Hepatocyte (in vitro differentiated cells): ENCODE results near the gene LRCOL1. TPM values are rescaled to one million over a fixed set of nuclear protein-coding genes. Genes with fewer than 3 reads are reported as not detected.

Experiments used
- DNase-seq: peaks from one replicate; pipeline ENCODE4 v3.0.0-alpha.2; 2016; ENCODE audit warnings: low spot score
- H2AFZ ChIP-seq: fragments of 200-600 bp; sonication (generic); 2 replicates; pipeline ENCODE4 v1.6.0; 2016; ENCODE audit warnings: antibody characterized with exemption, mild to moderate bottlenecking
- H3K27ac ChIP-seq: fragments of 200-600 bp; sonication (generic); 2 replicates; pipeline ENCODE4 v1.5.1; 2016; ENCODE audit warnings: mild to moderate bottlenecking
- H3K27me3 ChIP-seq: fragments of 200-600 bp; sonication (generic); 2 replicates; pipeline ENCODE4 v1.6.1; 2016
- H3K36me3 ChIP-seq: fragments of 200-600 bp; sonication (generic); replicated peaks from 2 replicates; pipeline ENCODE4 v1.5.1; 2016; ENCODE audit warnings: low read depth; ENCODE audit not compliant: insufficient read depth
- H3K4me1 ChIP-seq: fragments of 200-600 bp; sonication (generic); 2 replicates; pipeline ENCODE4 v1.5.1; 2016; ENCODE audit warnings: mild to moderate bottlenecking, moderate library complexity; ENCODE audit not compliant: insufficient read depth
- H3K4me2 ChIP-seq: fragments of 200-600 bp; sonication (generic); 2 replicates; pipeline ENCODE4 v1.6.0; 2016
- H3K4me3 ChIP-seq: fragments of 200-600 bp; sonication (generic); 2 replicates; pipeline ENCODE4 v1.5.1; 2016; ENCODE audit warnings: mild to moderate bottlenecking
- H3K79me2 ChIP-seq: fragments of 200-600 bp; sonication (generic); 2 replicates; pipeline ENCODE4 v1.6.0; 2017; ENCODE audit warnings: mild to moderate bottlenecking
- H3K9me2 ChIP-seq: fragments of 200-600 bp; sonication (generic); replicated peaks from 2 replicates; pipeline ENCODE4 v1.6.0; 2017; ENCODE audit warnings: mild to moderate bottlenecking; ENCODE audit not compliant: insufficient read depth
- H3K9me3 ChIP-seq: fragments of 200-600 bp; sonication (generic); 2 replicates; pipeline ENCODE4 v1.5.1; 2016; ENCODE audit warnings: low read depth, mild to moderate bottlenecking
- H4K20me1 ChIP-seq: fragments of 200-600 bp; sonication (generic); 2 replicates; pipeline ENCODE4 v1.6.0; 2016; ENCODE audit warnings: mild to moderate bottlenecking; ENCODE audit not compliant: insufficient read depth, poor library complexity, severe bottlenecking
- EZH2 ChIP-seq: fragments of 200-600 bp; sonication (generic); IDR thresholded peaks from 2 replicates; pipeline ENCODE4 v1.6.1; 2016; ENCODE audit warnings: antibody characterized with exemption, mild to moderate bottlenecking, borderline replicate concordance
- EZH2phosphoT487 ChIP-seq: fragments of 200-600 bp; sonication (generic); IDR thresholded peaks from one replicate; pipeline ENCODE4 v1.6.1; 2018; ENCODE audit warnings: antibody characterized with exemption, mild to moderate bottlenecking, low read depth, moderate library complexity; ENCODE audit not compliant: unreplicated experiment, severe bottlenecking
- WGBS: methylation state at CpG from one replicate; pipeline ENCODE4 v1.1.6; 2016; ENCODE audit warnings: low lambda C conversion rate; ENCODE audit errors: missing lambda C conversion rate; 5-methylcytosine and 5-hydroxymethylcytosine counted together
- polyA plus RNA-seq: library from polyadenylated mRNA; unstranded; fragments of >200 nt; fragmentation: Nextera tagmentation; extraction: Ambion mirVana; gene quantifications from 2 replicates; pipeline ENCODE4 v1.2.1, GENCODE V29; 2016
- total RNA-seq: library from RNA; depleted of rRNA; stranded (reverse); fragments of >200 nt; gene quantifications from 2 replicates; pipeline ENCODE4 v1.2.3, GENCODE V29; 2014
- TF ChIP-seq, protein P1 (sequence below): fragments of 200-600 bp; sonication (generic); IDR thresholded peaks from 2 replicates; pipeline ENCODE4 v1.5.1; 2016; ENCODE audit warnings: antibody characterized with exemption, mild to moderate bottlenecking; ENCODE audit not compliant: poor library complexity

Gene LRCOL1
- total and polyA plus RNA-seq, 2 experiments from 2014 or later, result 0.28 TPM; not detected in 1

DNA sequence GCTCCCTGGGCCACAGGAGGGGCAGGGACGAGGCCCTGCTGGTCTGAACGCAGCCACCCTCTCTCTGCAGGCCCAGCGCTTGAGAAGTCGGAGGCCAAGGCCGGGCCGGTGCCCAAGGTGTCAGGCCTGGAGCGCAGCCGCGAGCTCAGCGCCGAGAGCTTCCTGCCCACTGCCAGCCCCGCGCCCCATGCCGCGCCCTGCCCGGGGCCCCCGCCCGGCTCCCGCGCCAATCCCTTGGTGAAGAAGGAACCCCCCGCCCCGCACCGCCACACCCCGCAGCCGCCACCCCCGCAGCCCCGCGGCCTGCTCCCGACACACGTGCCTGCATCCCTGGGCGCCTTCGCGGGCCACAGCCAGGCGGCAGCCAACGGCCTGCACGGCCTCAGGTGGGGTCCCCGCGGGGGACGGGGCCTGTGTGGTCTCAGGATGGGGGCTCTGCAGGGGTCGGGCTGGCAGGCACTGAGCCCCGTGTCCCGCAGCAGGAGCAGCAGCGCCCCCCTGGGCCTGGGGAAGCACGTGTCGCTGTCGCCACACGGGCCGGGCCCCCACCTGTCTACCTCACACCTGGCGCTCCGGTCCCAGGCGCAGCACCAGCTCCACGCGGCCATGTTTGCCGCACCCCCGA lies 40.4 kb downstream of the LRCOL1 start:
- Histone ChIP-seq H3K4me3 (no peak overlapping the region), H3K27ac (no peak overlapping the region), H3K36me3 (no peaks in the 10 kb centered on the region), H3K4me2 (no peak overlapping the region), H3K4me1 (no peaks in the 10 kb centered on the region), H3K9me2 (no peaks in the 10 kb centered on the region), H3K9me3 (no peaks in the 10 kb centered on the region), H3K27me3 (no peaks in the 10 kb centered on the region), H3K79me2 (peaks cover 10% of the 10 kb centered on the region), H2AFZ (no peak overlapping the region), H4K20me1 (peaks cover 15% of the 10 kb centered on the region)
- TF ChIP-seq EZH2 (no peak), EZH2phosphoT487 (no peak)
- TF ChIP-seq, protein P1, sequence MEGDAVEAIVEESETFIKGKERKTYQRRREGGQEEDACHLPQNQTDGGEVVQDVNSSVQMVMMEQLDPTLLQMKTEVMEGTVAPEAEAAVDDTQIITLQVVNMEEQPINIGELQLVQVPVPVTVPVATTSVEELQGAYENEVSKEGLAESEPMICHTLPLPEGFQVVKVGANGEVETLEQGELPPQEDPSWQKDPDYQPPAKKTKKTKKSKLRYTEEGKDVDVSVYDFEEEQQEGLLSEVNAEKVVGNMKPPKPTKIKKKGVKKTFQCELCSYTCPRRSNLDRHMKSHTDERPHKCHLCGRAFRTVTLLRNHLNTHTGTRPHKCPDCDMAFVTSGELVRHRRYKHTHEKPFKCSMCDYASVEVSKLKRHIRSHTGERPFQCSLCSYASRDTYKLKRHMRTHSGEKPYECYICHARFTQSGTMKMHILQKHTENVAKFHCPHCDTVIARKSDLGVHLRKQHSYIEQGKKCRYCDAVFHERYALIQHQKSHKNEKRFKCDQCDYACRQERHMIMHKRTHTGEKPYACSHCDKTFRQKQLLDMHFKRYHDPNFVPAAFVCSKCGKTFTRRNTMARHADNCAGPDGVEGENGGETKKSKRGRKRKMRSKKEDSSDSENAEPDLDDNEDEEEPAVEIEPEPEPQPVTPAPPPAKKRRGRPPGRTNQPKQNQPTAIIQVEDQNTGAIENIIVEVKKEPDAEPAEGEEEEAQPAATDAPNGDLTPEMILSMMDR, result no peak
- WGBS, result 99% methylated on average over 22 of the region's 55 CpGs
- no peak for DNase-seq

GRCh38 chr12:132568826-132569480 lies 41.4 kb downstream of the LRCOL1 start:
- TF ChIP-seq, protein P1, result no peak
- no peak for TF ChIP-seq EZH2
- TF ChIP-seq EZH2phosphoT487, result no peak
- no peak for DNase-seq
- Histone ChIP-seq H3K79me2 (peaks cover 15% of the 10 kb centered on the region), H3K9me3 (no peaks in the 10 kb centered on the region), H3K4me1 (no peaks in the 10 kb centered on the region), H3K9me2 (no peaks in the 10 kb centered on the region), H3K4me3 (no peak overlapping the region), H3K27me3 (no peaks in the 10 kb centered on the region), H2AFZ (no peak overlapping the region), H3K36me3 (no peaks in the 10 kb centered on the region), H3K4me2 (no peak overlapping the region), H4K20me1 (peaks cover 18% of the 10 kb centered on the region), H3K27ac (no peak overlapping the region)
- WGBS, result 92% methylated on average over 12 of the region's 17 CpGs

DNA sequence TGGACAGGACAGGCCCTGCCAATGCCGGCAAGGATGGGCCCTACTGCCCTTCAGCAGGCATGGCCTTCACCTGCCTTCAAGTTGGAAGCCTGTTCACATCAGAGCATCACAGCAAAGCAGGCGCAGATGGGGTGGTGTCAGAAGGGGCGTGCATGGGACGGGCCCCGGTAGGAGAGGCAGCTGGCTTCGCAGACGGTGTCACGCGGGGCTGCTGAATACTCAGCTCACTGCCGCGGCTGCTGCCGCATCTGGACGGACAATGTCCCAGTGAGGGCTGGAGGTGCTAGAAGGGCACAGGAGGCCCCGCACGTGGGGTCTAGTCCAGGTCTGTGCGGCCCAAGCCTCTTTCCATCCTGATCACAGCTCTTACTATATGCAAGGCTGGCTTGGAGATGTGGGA lies 42.1 kb downstream of the LRCOL1 start:
- Histone ChIP-seq H3K9me3 (no peaks in the 10 kb centered on the region), H2AFZ (no peak overlapping the region), H4K20me1 (peaks cover 20% of the 10 kb centered on the region), H3K4me1 (no peaks in the 10 kb centered on the region), H3K27me3 (no peaks in the 10 kb centered on the region), H3K27ac (no peak overlapping the region), H3K4me2 (no peak overlapping the region), H3K4me3 (no peak overlapping the region), H3K36me3 (no peaks in the 10 kb centered on the region), H3K9me2 (no peaks in the 10 kb centered on the region), H3K79me2 (peaks cover 19% of the 10 kb centered on the region)
- no peak for DNase-seq
- WGBS, result 92% methylated on average over 16 of the region's 16 CpGs
- TF ChIP-seq, protein P1, result no peak
- TF ChIP-seq EZH2 (no peak), EZH2phosphoT487 (no peak)
